Measurements from ENCODE around the gene FHIT.

Gene FHIT

DNA sequence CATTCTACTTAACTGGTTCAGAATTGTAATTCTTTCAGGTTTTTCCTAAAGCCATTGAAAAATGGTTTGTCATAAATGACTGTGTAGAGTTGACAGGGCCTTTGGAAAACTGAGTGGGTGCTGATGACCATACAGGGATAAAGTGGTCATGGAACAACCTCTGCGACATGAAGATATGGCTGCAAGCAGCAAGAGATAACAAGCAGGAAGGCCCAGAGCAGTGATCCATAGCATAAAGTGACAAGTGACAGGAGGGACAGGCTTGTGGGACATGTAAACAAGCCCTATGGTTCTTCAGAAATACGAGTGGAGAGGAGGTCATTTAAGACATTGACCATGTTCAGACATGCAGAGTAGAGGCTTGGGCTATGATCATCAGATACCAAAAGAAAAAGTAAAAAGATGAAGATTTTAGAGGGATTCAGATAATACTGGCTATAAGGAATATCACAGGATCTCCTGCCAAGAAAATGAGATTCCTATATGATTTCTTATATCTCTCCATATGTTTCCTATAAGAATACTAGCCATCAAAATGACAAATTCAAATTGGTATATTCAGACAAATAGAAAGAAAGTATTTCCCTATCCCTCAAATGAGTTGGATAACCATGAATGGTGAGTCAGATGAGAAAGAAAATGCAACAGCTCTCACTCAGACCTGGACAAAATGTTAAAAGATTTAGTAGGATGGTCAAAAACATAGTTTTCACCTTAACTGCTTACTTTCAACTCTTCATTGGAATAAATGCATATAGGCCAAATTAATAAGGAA lies 1373.8 kb downstream of the FHIT start:
- no peak for DNase-seq (ENCODE audit: low read depth)

DNA sequence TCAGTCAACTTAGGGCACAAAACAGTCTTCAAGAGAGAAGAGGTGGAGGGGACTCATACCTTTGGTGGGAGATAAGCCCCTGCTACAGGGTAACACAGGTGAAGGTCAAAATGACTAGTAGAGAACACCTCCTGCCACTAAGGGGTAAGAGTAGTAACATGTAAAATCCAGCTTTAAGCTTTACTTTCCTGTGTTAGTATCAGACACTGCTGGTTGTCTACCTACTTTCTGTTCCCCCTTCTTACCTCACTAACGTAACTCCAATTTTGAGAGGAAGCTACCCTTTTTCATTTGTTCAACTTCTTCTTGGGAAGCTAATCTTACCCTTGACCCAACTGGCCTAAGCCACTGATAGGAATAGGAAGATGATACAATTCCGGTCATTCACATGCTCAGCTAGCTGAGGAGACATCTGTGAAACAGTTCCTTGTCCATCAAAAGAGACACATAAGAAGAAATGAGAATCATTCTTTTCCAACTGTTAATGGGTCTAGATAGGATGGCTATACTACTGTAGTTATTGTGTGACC lies 1374.7 kb downstream of the FHIT start:
- no peak for DNase-seq (ENCODE audit: low read depth)

DNA sequence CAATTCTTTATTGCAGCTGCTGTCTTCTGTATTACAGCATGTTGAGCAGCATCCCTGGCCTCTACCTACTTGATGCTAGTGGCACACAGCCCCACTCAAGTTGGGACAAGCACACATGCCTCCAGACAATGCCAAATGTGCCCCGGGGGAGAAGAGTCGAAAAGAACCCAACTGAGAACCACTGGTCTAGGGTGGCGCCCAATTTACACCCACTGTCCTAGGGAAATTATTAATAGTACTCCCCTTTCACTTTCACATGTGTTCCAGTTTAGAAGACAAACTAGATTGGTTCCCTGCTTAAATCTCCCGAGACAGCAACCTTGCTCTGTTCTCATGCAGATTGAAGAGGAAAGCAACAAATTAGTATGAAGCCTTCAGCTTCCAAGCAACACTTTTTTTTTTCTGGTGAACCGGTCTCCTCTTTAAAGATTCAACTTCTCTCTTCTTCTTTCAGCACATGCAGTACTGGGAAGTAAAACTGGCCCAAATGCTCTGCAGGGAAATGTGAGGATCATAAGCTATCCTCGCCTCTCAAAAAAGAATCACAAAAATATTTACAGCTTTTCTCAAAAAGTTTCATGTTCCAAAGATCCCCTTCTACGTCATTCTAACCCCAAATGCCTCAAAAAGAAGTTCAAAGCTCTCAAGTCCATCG lies 1377.5 kb downstream of the FHIT start:
- no peak for DNase-seq (ENCODE audit: low read depth)

DNA sequence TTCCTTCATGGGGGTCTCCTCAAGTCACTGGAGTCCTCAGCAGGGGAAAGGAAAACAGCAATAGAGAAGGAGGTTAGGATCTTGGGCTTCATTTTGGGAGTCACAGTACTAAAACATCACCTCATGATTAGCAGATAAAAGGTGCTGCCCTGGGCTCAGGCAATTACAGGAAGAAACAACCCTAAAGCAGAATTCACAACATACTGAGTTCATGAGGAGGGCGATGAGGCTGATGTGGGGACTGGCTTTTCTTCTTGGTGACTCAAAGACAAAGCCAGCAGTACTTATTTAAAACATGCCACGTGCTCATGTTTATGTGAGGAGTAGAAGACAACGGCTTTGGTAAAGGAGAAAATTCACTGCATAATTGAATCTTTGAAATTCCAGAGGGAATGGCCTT lies 1379.1 kb downstream of the FHIT start:
- no peak for DNase-seq (ENCODE audit: low read depth)

DNA sequence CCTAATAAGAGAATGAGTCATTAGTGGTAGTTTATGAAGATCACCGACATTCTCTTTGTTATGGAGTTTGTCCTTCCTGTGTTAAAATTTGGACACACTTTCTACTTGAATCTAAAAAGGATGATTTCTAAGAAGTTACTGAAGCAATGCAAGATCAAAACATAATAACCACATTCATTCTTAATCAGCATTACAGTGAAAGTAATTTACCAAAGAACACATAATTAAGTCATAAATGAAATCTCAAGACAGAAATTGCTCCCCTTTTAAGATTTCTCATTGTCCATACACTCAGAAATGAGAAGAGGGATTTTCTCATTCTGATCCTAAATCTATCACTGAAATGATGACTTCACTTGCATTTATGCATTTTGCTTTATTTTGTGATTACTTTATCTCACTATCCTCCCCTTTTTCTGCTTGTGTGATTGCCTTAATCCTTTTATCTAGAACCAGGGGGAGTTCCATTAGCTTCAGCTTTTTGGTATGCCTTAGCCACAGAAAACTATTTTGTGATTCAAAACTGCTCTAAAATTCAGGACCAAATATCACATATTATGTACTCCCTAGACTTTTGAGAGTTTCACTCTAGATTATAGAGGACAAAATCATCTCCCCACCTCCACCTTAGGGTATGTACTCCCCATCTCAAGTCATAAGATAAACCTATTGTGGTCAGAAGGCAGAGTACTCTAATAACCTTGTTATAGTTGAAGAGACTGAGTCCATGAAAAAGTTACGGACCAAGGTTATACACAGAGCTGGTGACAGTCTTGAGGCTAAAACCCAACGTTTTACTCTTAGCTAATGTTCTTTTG lies 1383.9 kb downstream of the FHIT start:
- DNase-seq (ENCODE audit: low read depth), result no peak

DNA sequence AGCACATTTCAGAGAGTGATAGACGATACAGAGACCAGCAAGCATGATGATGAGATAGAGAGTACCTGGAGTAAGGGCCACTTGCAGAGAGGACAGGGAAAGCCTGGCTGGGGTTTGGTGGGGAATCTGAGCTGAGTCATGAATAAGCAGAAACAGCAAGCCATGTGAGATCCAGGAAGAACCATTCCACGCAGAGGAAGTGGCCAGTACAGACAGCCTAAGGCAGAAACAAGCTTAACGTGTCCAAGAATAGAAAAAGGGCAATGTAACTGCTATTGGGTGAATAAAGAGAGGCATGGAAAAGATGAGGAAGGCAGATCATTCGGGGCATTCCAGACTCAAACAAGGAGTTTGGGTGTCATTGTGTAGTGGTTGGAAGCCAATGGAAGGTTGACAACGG lies 1385.2 kb downstream of the FHIT start:
- DNase-seq (ENCODE audit: low read depth), result no peak

DNA sequence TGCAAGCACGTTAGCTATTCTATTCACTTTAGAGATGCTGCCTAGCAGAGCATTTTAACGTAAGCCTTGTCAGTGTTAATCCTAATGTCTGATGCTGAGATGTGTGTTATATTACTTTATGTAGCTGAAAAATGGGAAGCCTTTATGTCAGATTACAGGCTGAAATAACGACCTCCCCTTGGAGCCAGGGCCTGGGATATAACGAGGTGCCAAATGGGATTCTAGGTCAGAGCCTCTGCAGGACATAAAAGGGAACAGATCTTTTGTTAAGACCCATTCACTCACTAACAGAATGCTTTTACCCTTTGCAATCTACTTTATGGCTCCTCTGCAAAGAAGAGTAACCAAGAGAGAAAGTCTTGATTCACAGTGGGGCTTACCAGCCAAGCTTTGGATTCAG lies 1385.9 kb downstream of the FHIT start:
- no peak for DNase-seq (ENCODE audit: low read depth)

DNA sequence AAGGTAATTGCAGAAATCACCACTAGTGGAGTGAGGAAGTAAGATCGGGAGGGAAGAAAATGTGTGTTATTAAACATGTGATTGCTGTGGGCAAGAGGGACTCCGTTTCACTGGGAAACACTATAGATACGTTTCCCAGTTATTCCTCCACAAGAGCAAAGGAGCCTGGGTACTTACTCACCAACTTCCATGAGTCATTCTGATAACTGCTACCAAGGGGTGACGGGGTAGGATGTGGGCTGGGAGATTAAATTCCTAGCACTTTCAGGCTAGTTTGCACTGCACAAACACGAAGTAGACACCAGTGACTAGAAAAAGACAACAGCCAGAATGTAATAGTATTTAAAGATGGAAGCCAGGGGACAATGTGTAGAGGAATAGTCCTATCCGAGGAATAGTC lies 1388.6 kb downstream of the FHIT start:
- no peak for DNase-seq (ENCODE audit: low read depth)

DNA sequence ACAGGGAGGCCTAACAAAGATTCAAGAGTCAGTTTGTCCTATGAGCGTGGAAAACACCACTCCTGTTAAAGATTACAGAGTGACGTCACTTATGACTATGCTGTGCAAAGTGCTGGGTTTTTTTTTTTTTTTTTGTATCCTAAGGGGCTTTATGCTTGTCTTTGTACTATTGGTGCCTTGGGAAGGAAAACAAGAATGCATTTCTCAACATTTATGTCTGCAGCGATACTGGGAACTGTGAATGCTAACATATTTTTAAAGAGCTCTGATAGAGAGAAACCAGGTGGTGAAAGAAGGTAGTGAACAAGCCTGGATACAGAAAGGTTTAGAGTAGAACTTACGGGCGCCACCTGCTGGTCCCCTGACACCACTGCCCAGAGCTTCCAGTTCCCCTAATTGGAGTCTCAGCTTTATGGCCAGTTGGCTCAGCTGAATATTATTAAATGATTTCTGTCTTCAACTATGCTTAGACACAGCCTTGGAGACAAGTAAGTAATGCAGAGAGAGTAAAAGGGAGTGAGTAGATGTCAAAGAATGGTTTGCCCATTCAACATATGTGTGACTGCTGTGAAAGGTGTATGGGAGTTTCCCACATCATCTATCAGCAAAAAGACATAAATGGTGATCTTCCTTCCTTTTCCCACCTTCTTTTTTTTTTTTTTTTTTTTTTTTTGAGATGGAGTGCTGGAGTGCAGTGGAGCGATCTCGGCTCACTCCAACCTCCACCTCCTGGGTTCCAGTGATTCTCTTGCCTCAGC lies 1393.5 kb downstream of the FHIT start:
- DNase-seq (ENCODE audit: low read depth), result peak; percentile 62

DNA sequence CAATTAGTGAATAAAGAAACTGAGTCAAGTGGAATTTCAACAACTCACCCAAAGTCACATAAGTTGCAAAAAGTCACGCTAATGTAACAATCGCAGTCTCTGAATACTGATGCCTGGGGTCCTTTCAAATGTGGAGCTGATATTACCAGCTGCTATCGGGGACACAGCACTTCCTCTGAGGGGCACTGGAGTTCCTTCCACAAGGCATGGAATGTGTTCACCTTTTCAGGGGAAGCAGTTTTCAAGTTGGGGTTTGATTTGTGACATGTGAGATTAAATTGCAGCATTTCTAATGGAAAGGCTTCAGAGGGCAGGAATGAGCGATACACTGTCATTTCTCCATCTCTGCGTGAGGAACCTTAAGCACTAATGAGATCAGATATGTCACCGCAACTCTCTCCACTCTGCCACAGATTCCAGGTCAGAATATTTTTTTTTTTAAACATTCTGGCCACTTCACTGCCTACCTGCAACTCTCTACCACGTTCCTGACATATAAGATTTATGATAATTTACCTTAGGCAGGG lies 1394.3 kb downstream of the FHIT start:
- DNase-seq (ENCODE audit: low read depth), result no peak

DNA sequence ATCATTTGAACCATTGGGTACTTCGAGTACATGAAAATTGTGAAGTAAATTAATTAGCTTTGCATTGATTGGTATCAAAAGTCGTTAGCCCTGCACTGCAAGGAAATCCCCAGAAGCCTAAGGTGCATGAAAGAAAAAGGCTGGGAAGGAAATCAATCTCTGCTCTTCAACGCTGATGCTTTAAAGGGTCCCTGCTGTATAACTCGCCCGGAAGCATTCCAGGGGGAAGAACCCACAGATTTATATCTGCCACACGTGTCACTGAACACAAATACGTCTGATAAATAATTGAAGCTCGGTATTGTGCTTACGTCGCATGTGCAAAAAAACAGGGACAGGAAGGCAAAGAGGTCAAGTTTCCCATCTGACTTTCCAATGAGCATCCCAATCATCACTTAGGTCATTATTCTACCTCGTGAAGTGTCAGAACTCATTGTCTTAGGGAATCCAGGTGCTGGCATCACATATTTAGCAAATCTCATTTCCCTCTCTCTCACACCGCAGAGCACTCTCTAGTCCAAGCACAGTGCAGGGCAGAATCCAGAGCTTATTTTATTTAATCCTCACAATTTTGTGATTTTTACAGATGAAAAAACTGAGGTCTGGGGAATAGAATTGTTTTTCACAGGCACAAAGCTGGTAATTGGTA lies 1397.1 kb downstream of the FHIT start:
- no peak for DNase-seq (ENCODE audit: low read depth)

DNA sequence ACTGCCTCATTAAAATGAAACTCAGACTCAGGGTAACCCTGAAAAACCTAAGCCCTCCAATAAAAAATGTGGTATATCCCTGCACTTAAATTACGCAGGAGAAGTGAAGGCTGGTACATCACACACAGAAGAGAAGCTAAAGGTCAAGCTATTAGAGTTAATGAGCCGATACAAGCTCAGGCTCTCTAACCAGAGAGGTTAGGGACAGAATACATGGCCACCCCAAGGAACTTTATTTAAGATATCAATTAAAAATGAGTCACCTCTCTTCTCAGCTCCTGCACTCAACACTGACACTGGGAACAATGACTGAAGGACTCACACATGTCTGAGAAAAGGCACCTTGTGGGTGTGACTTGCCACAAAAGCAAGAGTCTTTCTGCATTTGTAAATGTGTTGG lies 1400.8 kb downstream of the FHIT start:
- no peak for DNase-seq (ENCODE audit: low read depth)

DNA sequence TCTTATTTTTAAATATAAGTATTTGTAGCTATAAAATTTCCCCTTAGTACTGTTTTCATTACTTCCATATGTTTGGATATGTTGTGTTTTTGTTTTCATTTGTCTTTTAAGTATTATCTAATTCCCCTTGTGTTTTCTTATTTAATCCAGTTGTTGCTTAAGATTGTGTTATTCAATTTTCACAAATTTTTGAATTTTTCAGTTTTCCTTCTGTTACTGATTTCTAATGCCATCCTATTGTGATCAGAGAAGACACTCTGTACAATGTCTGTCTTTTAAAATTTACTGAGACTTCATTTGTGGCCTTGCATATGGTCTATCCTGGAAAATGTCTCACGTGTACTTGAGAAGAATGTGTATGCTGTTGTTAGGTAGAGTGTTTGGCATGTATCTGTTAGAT lies 1405.9 kb downstream of the FHIT start:
- no peak for DNase-seq (ENCODE audit: low read depth)

DNA sequence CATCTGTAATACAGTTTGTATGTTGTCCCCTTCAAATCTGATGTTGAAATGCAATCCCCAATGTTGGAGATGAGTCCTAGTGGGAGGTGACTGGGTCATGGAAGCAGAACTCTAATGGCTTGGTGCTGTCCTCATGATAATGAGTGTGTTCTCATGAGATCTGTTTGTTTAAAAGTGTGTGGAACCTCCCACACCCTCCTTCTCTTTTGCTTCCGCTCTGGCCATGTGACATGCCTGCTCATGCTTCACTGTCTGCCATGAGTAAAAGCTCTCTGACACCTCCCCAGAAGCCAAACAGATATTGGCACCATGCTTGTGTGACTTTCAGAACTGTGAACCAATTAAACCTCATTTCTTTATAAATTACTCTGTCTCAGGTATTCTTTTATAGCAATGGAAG lies 1407.4 kb downstream of the FHIT start:
- DNase-seq (ENCODE audit: low read depth), result no peak

DNA sequence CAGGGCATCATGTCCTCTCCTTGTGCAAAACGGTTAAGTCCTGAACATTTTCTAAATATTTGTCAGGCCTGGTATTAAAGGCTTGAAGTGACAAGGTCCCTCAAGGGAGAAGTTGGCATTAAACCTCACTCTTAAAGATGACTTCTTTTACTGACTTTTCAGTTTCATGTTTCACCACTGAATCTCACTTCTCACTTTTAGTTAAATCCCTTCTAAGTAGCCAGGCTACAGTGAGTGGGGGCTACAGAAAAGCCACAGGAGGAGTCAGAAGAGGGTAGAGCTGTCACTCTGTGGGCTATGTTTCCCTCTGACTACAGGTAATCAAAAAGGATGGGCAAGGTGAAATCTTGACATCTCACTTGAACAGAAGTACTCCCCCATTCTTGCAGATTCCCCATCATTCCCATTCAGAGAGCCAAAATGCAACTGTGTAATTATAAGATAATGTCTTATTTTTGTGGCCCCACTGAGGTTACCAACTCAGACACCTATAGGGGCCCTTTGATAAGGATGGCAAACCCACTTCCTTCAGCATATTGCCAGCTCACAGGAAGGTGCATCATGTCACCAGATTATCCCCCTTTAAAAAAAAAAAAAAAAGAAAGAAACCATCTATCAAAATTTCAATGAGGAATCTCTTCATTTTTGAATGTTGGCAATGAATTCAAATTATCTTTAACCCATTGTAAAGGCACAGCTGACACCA lies 1411.3 kb downstream of the FHIT start:
- no peak for DNase-seq (ENCODE audit: low read depth)

DNA sequence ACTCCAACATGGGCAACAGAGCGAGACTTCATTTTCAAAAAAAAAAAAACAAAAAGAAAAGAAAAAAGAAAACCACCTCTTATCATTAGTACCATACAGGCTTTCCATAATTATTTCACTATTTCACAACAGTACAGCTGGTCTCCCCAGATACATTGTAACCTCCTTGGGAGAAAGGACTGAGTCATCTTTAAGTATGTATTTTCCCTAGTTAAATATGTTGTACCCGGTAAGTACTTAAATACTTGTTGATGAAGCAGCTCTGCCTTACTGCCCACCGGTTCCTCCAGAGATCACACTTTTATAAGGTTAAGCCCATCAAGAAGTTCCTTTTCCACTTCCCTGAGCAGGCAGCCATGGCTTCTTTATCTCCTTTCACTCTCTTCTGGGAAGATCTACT lies 1412.0 kb downstream of the FHIT start:
- DNase-seq (ENCODE audit: low read depth), result peak; percentile 43

DNA sequence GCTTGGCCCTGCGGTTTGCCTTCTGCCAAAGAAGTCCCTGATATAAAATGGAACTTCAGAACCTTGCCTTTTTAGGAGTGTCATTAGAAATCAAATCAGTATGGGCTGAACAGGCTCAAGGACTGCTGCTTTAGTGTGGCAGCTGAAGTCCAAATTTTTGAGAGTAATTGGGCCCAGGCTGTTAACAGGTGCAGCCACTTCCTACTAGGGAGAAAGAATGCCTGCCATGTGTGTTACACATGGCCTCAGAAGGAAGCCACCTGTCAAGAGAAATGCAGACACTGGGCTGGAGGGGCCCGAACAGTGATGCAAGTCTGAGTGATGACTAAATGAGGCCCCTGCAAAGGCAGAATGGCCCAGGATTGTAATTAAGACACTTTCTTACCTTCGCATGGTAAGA lies 1414.7 kb downstream of the FHIT start:
- DNase-seq (ENCODE audit: low read depth), result no peak

DNA sequence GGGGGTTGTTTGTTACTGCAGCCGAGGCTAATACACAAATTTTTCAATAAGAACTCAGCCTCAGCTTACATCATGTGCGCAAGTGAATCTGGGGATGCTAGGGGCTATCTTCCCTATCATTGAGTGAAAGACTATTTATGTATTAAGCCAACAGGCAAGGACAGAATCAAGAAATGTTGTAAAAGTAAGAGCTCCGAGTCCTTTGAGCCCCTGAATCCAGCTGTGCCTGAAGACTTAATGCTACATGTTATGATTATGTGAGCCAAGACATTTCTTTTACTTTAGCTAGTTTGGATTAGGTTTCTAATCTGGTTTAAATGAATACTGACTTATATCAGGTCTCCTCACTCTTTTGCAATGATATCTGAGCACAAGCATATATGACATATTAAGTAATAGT lies 1418.5 kb downstream of the FHIT start:
- no peak for DNase-seq (ENCODE audit: low read depth)

DNA sequence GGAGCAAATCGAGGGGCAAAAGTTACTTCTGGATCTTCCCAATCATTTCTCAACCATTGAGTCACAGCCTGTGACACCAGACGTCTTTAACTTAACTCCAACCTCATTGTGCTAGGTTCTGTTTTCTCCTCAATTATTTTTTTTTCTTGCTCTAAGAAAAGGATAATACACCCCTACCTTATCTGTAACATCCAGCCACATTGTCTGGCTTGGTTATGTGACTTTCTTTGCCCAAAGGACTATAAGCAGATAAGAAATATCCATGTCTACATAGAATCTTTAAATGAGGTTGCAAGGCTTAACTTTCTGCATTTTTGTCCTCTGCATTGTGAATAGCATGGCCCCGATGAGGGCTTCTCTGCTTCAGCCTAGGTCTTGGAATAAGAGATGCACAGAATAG lies 1419.0 kb downstream of the FHIT start:
- DNase-seq (ENCODE audit: low read depth), result no peak

DNA sequence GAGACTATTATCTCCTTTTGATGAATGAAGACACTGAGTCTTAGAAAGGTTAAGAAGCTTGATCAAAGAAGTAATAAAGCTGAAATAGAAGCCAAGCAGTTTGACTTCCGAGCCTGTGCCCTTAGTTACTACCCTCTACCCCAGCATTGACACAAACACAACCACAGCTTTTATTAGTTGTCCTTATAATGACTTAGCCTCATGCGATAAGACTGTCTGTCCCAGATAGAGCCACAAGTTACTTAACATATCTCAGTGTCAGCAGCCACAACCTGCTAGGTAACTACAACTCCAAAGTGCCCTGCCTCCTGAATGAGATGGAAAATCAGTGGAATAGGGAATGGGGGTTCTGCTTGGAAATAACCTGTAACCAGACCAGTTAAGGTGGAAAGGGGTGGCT lies 1419.9 kb downstream of the FHIT start:
- no peak for DNase-seq (ENCODE audit: low read depth)

DNA sequence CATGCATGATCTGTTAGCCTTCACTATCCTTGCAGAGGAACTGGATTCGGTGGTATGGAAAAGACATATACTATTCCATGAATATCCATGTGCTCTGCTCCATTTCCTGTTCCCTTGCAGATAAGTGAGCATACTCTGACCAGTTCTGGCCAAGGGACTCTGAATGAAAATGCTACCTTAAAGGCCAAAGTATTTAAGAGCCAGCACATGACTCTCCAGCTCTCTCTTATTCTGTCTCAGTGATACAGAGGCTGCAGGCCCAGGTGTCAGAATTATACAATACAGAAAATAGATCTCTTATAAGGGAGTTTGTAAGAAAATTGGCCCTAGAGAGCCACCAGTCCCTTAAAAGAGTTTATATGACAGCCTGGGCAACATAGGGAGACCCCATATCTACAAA lies 1421.7 kb downstream of the FHIT start:
- no peak for DNase-seq (ENCODE audit: low read depth)
